Activated CD4-positive, alpha-beta T cell treated with anti-CD3 and anti-CD28 coated beads, Interleukin-2, amount 10 ng/mL, durations not matched to agents 7 days and 5 days (primary cell): ENCODE measurements around the gene PTPRM. TPM values are rescaled to one million over a fixed set of nuclear protein-coding genes. Genes with fewer than 3 reads are reported as not detected.

Source experiments
- CTCF ChIA-PET: fragments of 350-600 bp; sonication (Branson Sonifier 250); formaldehyde crosslinking; loops from one replicate; lab custom pipeline; 2021; ENCODE audit warnings: antibody characterized with exemption; lab: Charles Lee
- POLR2A ChIA-PET: fragments of 350-600 bp; sonication (Branson Sonifier 250); formaldehyde crosslinking; loops from one replicate; lab custom pipeline; 2021; ENCODE audit warnings: antibody characterized with exemption; lab: Charles Lee
- DNase-seq: peaks from one replicate; pipeline ENCODE4 v3.0.0-alpha.2; 2020
- H3K27ac Mint-ChIP-seq: one replicate; pipeline ENCODE4 v1.8.0; 2021; ENCODE audit warnings: mild to moderate bottlenecking, moderate library complexity, mixed read lengths
- H3K27me3 Mint-ChIP-seq: one replicate; pipeline ENCODE4 v1.8.0; 2021; ENCODE audit warnings: mixed read lengths
- H3K36me3 Mint-ChIP-seq: one replicate; pipeline ENCODE4 v1.8.0; 2021; ENCODE audit warnings: low read depth, mixed read lengths
- H3K4me1 Mint-ChIP-seq: one replicate; pipeline ENCODE4 v1.8.0; 2021; ENCODE audit warnings: mixed read lengths
- H3K4me3 Mint-ChIP-seq: one replicate; pipeline ENCODE4 v1.8.0; 2021; ENCODE audit warnings: mild to moderate bottlenecking, moderate library complexity, mixed read lengths
- H3K9me3 Mint-ChIP-seq: one replicate; pipeline ENCODE4 v1.8.0; 2021; ENCODE audit warnings: mixed read lengths
- total RNA-seq, 2 experiments: library from RNA; stranded (reverse); gene quantifications; one replicate each; pipeline ENCODE4 v1.2.3, GENCODE V29; 2021

The PTPRM gene
- total RNA-seq, 2 experiments from 2014 or later: 5.1 to 10.5 TPM

- Mint-ChIP-seq H3K9me3 (no peaks in the 10 kb centered on the region), H3K4me1 (no peaks in the 10 kb centered on the region), H3K36me3 (no peaks in the 10 kb centered on the region), H3K27ac (no peak overlapping the region), H3K4me3 (no peak overlapping the region), H3K27me3 (no peaks in the 10 kb centered on the region)
- ChIA-PET CTCF (no interaction called here), POLR2A (no interaction called here)
- no peak for DNase-seq
Measured at GRCh38 chr18:8400193-8400752, 833.2 kb downstream of the PTPRM start.

GRCh38 chr18:8400825-8401224 lies 833.7 kb downstream of the PTPRM start:
- no peaks in the 10 kb centered on the region for H3K36me3 Mint-ChIP-seq
- H3K27ac Mint-ChIP-seq: no peak overlapping the region
- no peak for DNase-seq
- CTCF ChIA-PET: no interaction called here
- no peaks in the 10 kb centered on the region for H3K27me3 Mint-ChIP-seq
- no peaks in the 10 kb centered on the region for H3K9me3 Mint-ChIP-seq
- POLR2A ChIA-PET: no interaction called here
- no peak overlapping the region for H3K4me3 Mint-ChIP-seq
- H3K4me1 Mint-ChIP-seq: no peaks in the 10 kb centered on the region

- POLR2A ChIA-PET: no interaction called here
- no peaks in the 10 kb centered on the region for H3K36me3 Mint-ChIP-seq
- H3K27ac Mint-ChIP-seq: no peak overlapping the region
- no peaks in the 10 kb centered on the region for H3K4me1 Mint-ChIP-seq
- CTCF ChIA-PET: no interaction called here
- no peaks in the 10 kb centered on the region for H3K27me3 Mint-ChIP-seq
- no peak for DNase-seq
- no peak overlapping the region for H3K4me3 Mint-ChIP-seq
- H3K9me3 Mint-ChIP-seq: no peaks in the 10 kb centered on the region
Measured at GRCh38 chr18:8401606-8402005, 834.5 kb downstream of the PTPRM start.

DNA sequence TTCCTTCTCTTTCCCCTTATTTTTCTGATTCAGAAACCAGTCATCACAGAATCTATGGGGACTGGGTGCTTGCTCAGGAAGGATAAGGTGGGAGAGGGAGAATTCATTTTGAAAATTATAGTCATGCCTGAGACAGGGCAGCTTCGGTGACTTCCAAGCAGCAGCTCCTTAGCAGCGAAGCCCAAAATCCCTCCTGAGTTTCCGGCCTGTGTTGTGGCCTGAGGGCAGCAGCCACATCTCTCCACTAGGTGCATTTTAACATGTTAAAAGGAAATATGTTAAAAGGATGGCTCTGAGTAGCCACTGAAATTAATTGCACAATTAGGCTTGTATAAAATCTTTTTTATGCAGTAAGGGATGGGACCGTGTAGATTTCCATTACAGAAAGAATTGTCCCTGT lies 835.1 kb downstream of the PTPRM start:
- Mint-ChIP-seq H3K27ac (no peak overlapping the region), H3K9me3 (no peaks in the 10 kb centered on the region), H3K4me1 (no peaks in the 10 kb centered on the region), H3K27me3 (no peaks in the 10 kb centered on the region), H3K36me3 (no peaks in the 10 kb centered on the region), H3K4me3 (no peak overlapping the region)
- ChIA-PET POLR2A (no interaction called here), CTCF (no interaction called here)
- DNase-seq: no peak

GRCh38 chr18:8403713-8404112 lies 836.6 kb downstream of the PTPRM start:
- no peak overlapping the region for H3K4me3 Mint-ChIP-seq
- ChIA-PET POLR2A (no interaction called here), CTCF (no interaction called here)
- H3K9me3 Mint-ChIP-seq: no peaks in the 10 kb centered on the region
- H3K27ac Mint-ChIP-seq: no peak overlapping the region
- no peak for DNase-seq
- no peaks in the 10 kb centered on the region for H3K4me1 Mint-ChIP-seq
- H3K36me3 Mint-ChIP-seq: no peaks in the 10 kb centered on the region
- H3K27me3 Mint-ChIP-seq: no peaks in the 10 kb centered on the region

- H3K36me3 Mint-ChIP-seq: no peaks in the 10 kb centered on the region
Measured at GRCh38 chr18:8406186-8406867, 839.2 kb downstream of the PTPRM start.

DNA sequence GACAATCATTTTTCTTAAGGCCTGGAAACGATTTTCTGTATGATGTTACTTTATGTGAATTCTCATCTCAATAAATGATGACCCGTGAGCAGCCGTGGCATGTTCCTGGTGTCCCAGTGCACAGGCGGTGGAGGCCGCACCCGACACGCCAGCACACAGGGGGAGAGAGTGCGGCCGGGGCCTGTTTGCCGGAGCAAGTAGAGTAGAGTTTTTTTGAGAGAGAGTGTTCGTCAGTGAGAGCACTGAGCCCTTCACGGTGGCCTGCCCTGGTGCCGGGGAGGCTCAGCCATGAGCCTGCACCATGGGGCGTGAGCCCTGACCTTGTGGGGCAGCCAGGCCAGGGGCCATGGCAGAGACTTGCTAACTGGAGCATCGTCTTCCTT lies 839.7 kb downstream of the PTPRM start:
- no peak for DNase-seq
- Mint-ChIP-seq H3K4me1 (no peaks in the 10 kb centered on the region), H3K36me3 (no peaks in the 10 kb centered on the region), H3K4me3 (no peak overlapping the region), H3K27me3 (no peaks in the 10 kb centered on the region), H3K27ac (no peak overlapping the region), H3K9me3 (peaks cover 17% of the 10 kb centered on the region)
- CTCF ChIA-PET: no interaction called here
- POLR2A ChIA-PET: no interaction called here

More at GRCh38 chr18:8406186-8406867, 839.2 kb downstream of the PTPRM start:
- no peak for DNase-seq
- Mint-ChIP-seq H3K27ac (no peak overlapping the region), H3K9me3 (peaks cover 13% of the 10 kb centered on the region), H3K4me1 (no peaks in the 10 kb centered on the region), H3K4me3 (no peak overlapping the region), H3K27me3 (no peaks in the 10 kb centered on the region)
- ChIA-PET POLR2A (no interaction called here), CTCF (no interaction called here)

DNA sequence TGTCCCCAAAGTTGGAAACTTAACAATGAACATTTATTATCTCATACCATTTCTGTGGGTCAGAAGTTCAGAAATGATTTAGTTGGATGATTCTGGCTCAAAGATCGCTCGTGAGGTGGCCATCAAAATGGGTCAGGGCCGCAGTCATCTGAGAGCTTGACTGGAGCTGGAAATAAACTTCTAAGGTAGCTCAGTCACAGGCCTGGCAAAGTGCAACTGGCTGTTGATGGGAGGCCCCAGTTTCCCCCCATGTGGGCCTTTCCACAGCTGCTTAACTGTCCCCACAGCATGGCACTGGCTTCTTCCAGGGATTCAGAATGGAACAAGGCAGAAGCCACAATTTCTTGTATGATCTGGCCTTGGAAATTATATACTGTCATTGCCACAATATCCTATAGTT lies 842.0 kb downstream of the PTPRM start:
- Mint-ChIP-seq H3K4me3 (no peak overlapping the region), H3K27ac (no peak overlapping the region), H3K9me3 (peaks cover 19% of the 10 kb centered on the region), H3K36me3 (no peaks in the 10 kb centered on the region), H3K27me3 (no peaks in the 10 kb centered on the region), H3K4me1 (no peaks in the 10 kb centered on the region)
- CTCF ChIA-PET: no interaction called here
- no peak for DNase-seq
- POLR2A ChIA-PET: no interaction called here

DNA sequence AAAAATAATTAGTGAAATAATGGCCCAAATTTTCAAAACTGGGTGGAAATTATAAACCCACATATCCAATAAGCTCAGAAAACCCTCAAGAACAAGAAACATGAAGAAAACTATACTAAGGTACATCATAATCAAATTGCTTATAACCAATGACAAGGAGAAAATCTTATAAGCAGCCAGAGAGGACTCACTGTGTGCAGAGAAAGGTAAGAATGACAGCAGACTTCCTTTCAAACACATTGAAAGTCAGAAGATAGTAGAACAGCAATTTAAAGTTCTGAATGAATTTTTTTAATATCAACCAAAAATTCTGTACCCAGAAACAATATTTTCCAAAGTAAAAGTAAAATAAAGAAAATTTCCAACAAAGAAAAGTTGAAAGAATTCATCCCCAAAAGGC lies 844.4 kb downstream of the PTPRM start:
- CTCF ChIA-PET: no interaction called here
- peaks cover 3% of the 10 kb centered on the region for H3K27me3 Mint-ChIP-seq
- no peaks in the 10 kb centered on the region for H3K4me1 Mint-ChIP-seq
- no peak overlapping the region for H3K27ac Mint-ChIP-seq
- H3K4me3 Mint-ChIP-seq: no peak overlapping the region
- H3K9me3 Mint-ChIP-seq: peaks cover 19% of the 10 kb centered on the region
- no peak for DNase-seq
- H3K36me3 Mint-ChIP-seq: no peaks in the 10 kb centered on the region
- POLR2A ChIA-PET: no interaction called here

GRCh38 chr18:8412117-8412516 lies 845.0 kb downstream of the PTPRM start:
- H3K9me3 Mint-ChIP-seq: peaks cover 19% of the 10 kb centered on the region
- H3K4me3 Mint-ChIP-seq: no peak overlapping the region
- H3K27ac Mint-ChIP-seq: no peak overlapping the region
- POLR2A ChIA-PET: no interaction called here
- H3K36me3 Mint-ChIP-seq: no peaks in the 10 kb centered on the region
- CTCF ChIA-PET: no interaction called here
- no peaks in the 10 kb centered on the region for H3K4me1 Mint-ChIP-seq
- DNase-seq: no peak
- H3K27me3 Mint-ChIP-seq: peaks cover 3% of the 10 kb centered on the region

- no peaks in the 10 kb centered on the region for H3K4me1 Mint-ChIP-seq
- peaks cover 3% of the 10 kb centered on the region for H3K27me3 Mint-ChIP-seq
- ChIA-PET CTCF (no interaction called here), POLR2A (no interaction called here)
- no peak overlapping the region for H3K4me3 Mint-ChIP-seq
- H3K36me3 Mint-ChIP-seq: no peaks in the 10 kb centered on the region
- peaks cover 19% of the 10 kb centered on the region for H3K9me3 Mint-ChIP-seq
- no peak overlapping the region for H3K27ac Mint-ChIP-seq
- DNase-seq: no peak
Measured at GRCh38 chr18:8413189-8413588, 846.1 kb downstream of the PTPRM start.

DNA sequence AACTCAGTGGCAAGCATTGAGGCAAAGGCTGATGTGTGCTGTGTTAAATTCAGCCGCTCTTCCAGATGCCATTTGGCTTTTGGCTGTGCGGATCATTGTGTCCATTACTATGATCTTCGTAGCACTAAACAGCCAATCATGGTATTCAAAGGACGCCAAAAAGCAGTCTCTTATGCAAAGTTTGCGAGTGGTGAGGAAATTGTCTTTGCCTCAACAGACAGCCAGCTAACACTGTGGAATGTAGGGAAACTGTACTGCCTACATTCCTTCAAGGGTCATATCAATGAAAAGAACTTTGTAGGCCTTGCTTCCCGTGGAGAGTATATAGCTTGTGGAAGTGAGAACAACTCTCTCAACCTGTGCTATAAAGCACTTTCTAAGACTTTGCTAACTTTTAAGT lies 846.6 kb downstream of the PTPRM start:
- Mint-ChIP-seq H3K27me3 (peaks cover 3% of the 10 kb centered on the region), H3K4me1 (no peaks in the 10 kb centered on the region), H3K27ac (no peak overlapping the region), H3K36me3 (no peaks in the 10 kb centered on the region), H3K4me3 (no peak overlapping the region), H3K9me3 (peaks cover 19% of the 10 kb centered on the region)
- POLR2A ChIA-PET: interaction anchor here (0.5 kb wide), 1 partner anchor 1527 kb away, joined by 3 read pairs; no protein-coding TSS in a partner anchor
- CTCF ChIA-PET: no interaction called here
- no peak for DNase-seq

DNA sequence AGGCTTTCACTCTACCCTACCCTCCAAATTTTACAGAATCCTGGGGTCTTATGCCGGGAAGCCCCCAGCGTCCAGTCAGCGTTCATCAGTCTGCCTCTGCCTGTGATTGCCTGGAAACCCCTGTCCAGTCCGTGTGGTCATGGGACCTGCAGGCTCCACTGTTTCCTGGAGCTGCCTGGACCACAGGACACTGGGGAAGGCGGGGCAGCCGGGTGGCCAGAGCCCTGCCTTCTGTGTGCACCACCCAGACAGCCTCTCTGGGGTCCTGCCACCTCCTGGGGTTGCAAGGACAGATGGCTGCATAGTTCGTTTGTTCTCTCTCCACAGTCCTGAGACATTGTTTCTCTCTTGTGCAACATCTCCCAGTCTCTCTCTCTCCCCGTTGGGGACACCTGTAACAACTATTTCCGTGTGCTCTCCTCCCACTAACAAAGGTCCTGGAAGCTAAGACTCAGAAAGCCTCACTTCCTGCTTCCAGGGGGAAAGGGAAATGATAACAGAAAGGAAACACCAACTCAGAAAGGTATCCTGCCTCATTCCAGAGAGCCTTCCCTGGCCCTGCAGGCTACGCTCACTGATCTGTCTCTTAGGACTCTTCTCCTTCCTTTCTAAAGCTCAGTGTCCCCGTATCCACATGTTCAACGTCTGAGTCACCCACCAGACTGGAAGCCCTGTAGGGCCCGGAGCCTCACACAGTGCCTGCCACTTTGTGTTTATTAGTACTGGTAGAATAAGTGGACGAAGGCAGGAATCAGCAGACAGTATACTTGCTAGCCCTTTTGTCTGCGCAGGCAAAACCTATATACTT lies 849.3 kb downstream of the PTPRM start:
- ChIA-PET CTCF (no interaction called here), POLR2A (no interaction called here)
- Mint-ChIP-seq H3K27me3 (peaks cover 3% of the 10 kb centered on the region), H3K36me3 (no peaks in the 10 kb centered on the region), H3K4me3 (no peak overlapping the region), H3K27ac (no peak overlapping the region), H3K9me3 (peaks cover 6% of the 10 kb centered on the region), H3K4me1 (no peaks in the 10 kb centered on the region)
- DNase-seq: no peak
